Tibial nerve (tissue), 4 donors: ENCODE results near the gene NF2. TPM values are rescaled to one million over a fixed set of nuclear protein-coding genes. Genes with fewer than 3 reads are reported as not detected.

ENCODE experiments used
- DNase-seq, 2 donors: peaks; one replicate each; pipeline ENCODE4 v3.0.0-alpha.2; 2019; ENCODE audit warnings: low spot score in 2 of 2
- H3K27ac ChIP-seq, 4 donors: fragments of 200-600 bp; sonication (generic) in 3 of 4; one replicate each; pipeline ENCODE4 v1.5.1; 2017 to 2019; ENCODE audit warnings: mild to moderate bottlenecking in 1 of 4
- H3K27me3 ChIP-seq, 2 donors: fragments of 200-600 bp; sonication (generic) in 1 of 2; one replicate each; pipeline versions ENCODE4 v1.5.1 to v1.6.0; 2017 to 2019
- H3K36me3 ChIP-seq, 3 donors: fragments of 200-600 bp; sonication (generic); one replicate each; pipeline ENCODE4 v1.5.1; 2018 to 2019
- H3K4me1 ChIP-seq, 4 donors: fragments of 200-600 bp; sonication (generic) in 3 of 4; one replicate each; pipeline ENCODE4 v1.5.1; 2017 to 2019
- H3K4me3 ChIP-seq, 4 donors: fragments of 200-600 bp; sonication (generic) in 3 of 4; one replicate each; pipeline ENCODE4 v1.5.1; 2017 to 2019; ENCODE audit warnings: mild to moderate bottlenecking in 1 of 4, moderate library complexity in 1 of 4
- H3K9me3 ChIP-seq, 4 donors: fragments of 200-600 bp; sonication (generic) in 3 of 4; one replicate each; pipeline ENCODE4 v1.5.1; 2017 to 2019
- EP300 ChIP-seq, 2 donors: sonication (generic); formaldehyde crosslinking; IDR thresholded peaks; one replicate each; pipeline ENCODE4 v1.6.1; 2017; ENCODE audit warnings: antibody characterized with exemption in 2 of 2, mild to moderate bottlenecking in 1 of 2
- POLR2A ChIP-seq, 2 donors: fragments of 450-650 bp; IDR thresholded peaks; one replicate each; pipeline ENCODE4 v1.6.1; 2017; ENCODE audit warnings: antibody characterized with exemption in 2 of 2, mild to moderate bottlenecking in 2 of 2, moderate library complexity in 2 of 2
- WGBS, 2 donors: methylation state at CpG; one replicate each; pipeline ENCODE4 v1.1.5; 2018; 5-methylcytosine and 5-hydroxymethylcytosine counted together
- total RNA-seq, 4 donors: library from RNA; depleted of rRNA; stranded (reverse); fragments of >200 nt; gene quantifications; one replicate each; pipeline ENCODE4 v1.1.0, GENCODE V29; 2016
- TF ChIP-seq, protein P1 (sequence below), 5 experiments: fragments of 200-600 bp in 3 of 5; fragments of 450-650 bp in 2 of 5; sonication (generic) in 3 of 5; IDR thresholded peaks; one replicate each; pipeline ENCODE4 v1.5.1; 2016 to 2019; ENCODE audit warnings: antibody characterized with exemption in 5 of 5, mild to moderate bottlenecking in 3 of 5, moderate library complexity in 2 of 5

Gene NF2
- total RNA-seq, result 10 to 100 TPM; 24.9 to 39.0 (median 28.8) TPM

DNA sequence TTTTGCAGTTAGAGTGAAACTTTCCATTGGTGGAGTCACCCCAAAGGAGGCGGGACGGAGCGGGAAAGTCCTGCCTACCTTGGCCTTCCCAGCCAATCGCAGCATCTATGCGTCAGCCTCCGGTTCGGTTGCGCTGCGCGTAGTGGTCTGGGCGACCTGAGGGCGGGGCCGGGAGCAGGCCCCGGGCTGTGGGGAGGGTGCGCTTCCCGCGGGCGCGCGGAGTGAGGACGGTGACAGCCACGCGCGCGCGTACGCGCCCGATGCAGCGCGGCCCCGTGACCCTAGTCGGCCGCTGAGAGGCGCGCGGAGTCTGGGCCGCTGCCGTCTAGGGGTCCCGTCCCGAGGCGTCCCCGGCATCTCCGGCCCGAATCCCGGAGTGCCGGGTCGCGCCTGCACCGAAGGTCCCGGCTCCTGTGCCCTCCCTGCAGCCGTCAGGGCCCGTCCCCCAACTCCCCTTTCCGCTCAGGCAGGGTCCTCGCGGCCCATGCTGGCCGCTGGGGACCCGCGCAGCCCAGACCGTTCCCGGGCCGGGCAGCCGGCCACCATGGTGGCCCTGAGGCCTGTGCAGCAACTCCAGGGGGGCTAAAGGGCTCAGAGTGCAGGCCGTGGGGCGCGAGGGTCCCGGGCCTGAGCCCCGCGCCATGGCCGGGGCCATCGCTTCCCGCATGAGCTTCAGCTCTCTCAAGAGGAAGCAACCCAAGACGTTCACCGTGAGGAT is at the start of gene NF2:
TSS of gene NF2 (plus strand) at position 276 of the 718 bp plus-strand sequence. CDS start at position 642, 366 bp downstream.
- peaks cover 0 to 7% (median 0%) of the 10 kb centered on the region in 3 donors for H3K36me3 ChIP-seq
- DNase-seq, result peak; percentile 96 to 97

DNA sequence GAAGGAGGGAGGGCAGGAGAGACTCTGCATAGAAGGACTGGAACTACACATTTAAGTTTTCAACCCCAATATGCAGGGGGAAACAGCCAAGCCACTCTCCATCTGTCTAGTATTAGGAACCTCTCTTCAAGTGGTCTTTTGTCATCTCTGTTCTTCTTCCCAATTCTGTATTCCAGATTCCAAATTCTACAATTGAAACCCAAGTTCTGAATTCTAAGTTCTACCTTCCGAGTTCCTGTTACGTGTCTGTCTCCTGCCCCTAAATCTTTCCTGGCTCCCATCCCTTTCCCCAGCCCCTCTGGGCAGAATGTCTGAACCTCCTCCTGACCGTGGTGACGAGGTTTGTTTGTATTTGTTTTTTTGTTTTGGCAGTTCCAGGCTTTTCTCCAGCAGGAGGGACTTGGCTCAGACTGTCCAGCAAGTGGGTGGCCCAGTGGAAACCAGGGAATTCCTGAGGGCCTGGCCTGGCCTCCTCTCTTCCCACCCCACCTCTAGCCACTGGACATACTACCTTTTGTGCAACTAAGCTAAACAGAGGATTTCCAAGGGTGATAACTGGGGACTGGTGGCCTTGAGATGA is 48.3 kb upstream of the NF2 start:
- Histone ChIP-seq H3K27ac (peak overlapping the region; percentile 68 to 89 (median 87)), H3K4me3 (no peak overlapping the region), H3K27me3 (no peaks in the 10 kb centered on the region), H3K9me3 (no peaks in the 10 kb centered on the region), H3K36me3 (peaks cover 0 to 45% (median 11%) of the 10 kb centered on the region in 3 donors), H3K4me1 (peaks cover 0 to 31% (median 9%) of the 10 kb centered on the region in 4 donors)
- peak; percentile 25 to 50 for DNase-seq
- 25 to 38% methylated on average over 4 of the region's 4 CpGs for WGBS, 2 donors
- TF ChIP-seq POLR2A (IDR thresholded peaks at IDR 0.05), result peak in 1 of 2 donors; percentile 17
- peak; percentile 56 to 68 for TF ChIP-seq EP300 (IDR thresholded peaks at IDR 0.05)
- TF ChIP-seq, protein P1, sequence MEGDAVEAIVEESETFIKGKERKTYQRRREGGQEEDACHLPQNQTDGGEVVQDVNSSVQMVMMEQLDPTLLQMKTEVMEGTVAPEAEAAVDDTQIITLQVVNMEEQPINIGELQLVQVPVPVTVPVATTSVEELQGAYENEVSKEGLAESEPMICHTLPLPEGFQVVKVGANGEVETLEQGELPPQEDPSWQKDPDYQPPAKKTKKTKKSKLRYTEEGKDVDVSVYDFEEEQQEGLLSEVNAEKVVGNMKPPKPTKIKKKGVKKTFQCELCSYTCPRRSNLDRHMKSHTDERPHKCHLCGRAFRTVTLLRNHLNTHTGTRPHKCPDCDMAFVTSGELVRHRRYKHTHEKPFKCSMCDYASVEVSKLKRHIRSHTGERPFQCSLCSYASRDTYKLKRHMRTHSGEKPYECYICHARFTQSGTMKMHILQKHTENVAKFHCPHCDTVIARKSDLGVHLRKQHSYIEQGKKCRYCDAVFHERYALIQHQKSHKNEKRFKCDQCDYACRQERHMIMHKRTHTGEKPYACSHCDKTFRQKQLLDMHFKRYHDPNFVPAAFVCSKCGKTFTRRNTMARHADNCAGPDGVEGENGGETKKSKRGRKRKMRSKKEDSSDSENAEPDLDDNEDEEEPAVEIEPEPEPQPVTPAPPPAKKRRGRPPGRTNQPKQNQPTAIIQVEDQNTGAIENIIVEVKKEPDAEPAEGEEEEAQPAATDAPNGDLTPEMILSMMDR (IDR thresholded peaks at IDR 0.05), result peak in 1 of 5 experiments; percentile 16

More for the DNA sequence above, at the start of gene NF2:
- H3K9me3 ChIP-seq, result no peaks in the 10 kb centered on the region
- WGBS, 2 donors, result 0 to 1% methylated on average over 6 to 39 of the region's 74 CpGs
- H3K27me3 ChIP-seq, result no peaks in the 10 kb centered on the region
- H3K4me1 ChIP-seq, result peaks cover 0 to 25% (median 14%) of the 10 kb centered on the region in 4 donors
- TF ChIP-seq POLR2A (IDR thresholded peaks at IDR 0.05), result peak; percentile 57 to 70
- TF ChIP-seq, protein P1 (IDR thresholded peaks at IDR 0.05), result peak in 1 of 5 experiments; percentile 16
- peak; percentile 31 to 70 for TF ChIP-seq EP300 (IDR thresholded peaks at IDR 0.05)
- H3K27ac ChIP-seq, result peak within 1 kb of the TSS; percentile 87 to 99 (median 93)
- peak within 1 kb of the TSS; percentile 74 to 100 (median 82) for H3K4me3 ChIP-seq

DNA sequence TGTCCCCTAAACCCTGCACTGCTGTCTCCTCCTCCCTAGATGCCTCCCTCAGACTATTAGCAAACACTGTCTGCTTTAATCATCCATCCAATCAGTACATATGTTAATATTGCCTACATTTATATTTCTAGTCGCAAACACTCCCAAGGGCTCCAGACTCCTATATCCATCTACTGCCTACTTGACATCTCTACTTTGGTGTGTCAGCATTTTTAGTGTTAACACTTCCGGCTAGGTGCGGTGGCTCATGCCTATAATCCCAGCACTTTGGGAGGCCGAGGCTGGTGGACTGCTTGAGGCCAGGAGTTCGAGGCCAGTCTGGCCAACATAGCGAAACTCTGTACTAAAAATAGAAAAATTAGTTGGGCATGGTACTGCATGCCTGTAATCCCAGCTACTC is 44.4 kb upstream of the NF2 start:
- 91 to 92% methylated on average over 6 of the region's 6 CpGs for WGBS, 2 donors
- Histone ChIP-seq H3K9me3 (no peaks in the 10 kb centered on the region), H3K4me3 (no peak overlapping the region), H3K27me3 (no peaks in the 10 kb centered on the region), H3K4me1 (peaks cover 0 to 29% (median 8%) of the 10 kb centered on the region in 4 donors), H3K36me3 (peaks cover 0 to 83% (median 15%) of the 10 kb centered on the region in 3 donors), H3K27ac (no peak overlapping the region)
- DNase-seq, result no peak
- no peak for TF ChIP-seq POLR2A (IDR thresholded peaks at IDR 0.05)
- TF ChIP-seq, protein P1 (IDR thresholded peaks at IDR 0.05), result no peak
- TF ChIP-seq EP300 (IDR thresholded peaks at IDR 0.05), result no peak

DNA sequence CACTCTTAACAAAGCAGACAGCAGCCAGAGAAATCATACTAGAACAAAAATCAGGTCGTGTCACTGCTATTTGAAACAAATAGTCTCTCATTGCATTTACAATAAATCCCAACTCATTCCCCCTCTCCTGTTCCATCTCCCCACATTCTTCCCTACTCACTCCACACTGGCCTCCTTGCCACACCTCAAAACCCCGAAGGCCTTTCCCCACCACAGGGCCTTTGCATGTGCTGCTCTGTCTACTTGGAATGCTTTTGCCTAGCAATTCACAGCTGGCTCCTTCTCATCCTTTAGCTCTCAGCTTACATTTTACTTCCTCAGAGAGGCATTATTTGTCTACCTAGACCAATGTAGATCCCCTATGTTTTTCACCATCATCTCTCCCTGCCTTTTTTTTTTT is 43.6 kb upstream of the NF2 start:
- 96 to 97% methylated on average over 2 of the region's 2 CpGs for WGBS, 2 donors
- Histone ChIP-seq H3K4me3 (no peak overlapping the region), H3K9me3 (no peaks in the 10 kb centered on the region), H3K27me3 (no peaks in the 10 kb centered on the region), H3K4me1 (peaks cover 0 to 21% (median under 1%) of the 10 kb centered on the region in 4 donors), H3K36me3 (peaks cover 0 to 92% (median 15%) of the 10 kb centered on the region in 3 donors), H3K27ac (no peak overlapping the region)
- TF ChIP-seq EP300 (IDR thresholded peaks at IDR 0.05) (no peak), POLR2A (IDR thresholded peaks at IDR 0.05) (no peak)
- TF ChIP-seq, protein P1 (IDR thresholded peaks at IDR 0.05), result no peak
- no peak for DNase-seq
